ENCODE data around the gene PSMG1.
"Not testable (repeated sequence)": the region's sequence is repeated elsewhere in the genome, so short reads cannot be mapped to it uniquely, and the experiment has no call there.

Gene PSMG1

DNA sequence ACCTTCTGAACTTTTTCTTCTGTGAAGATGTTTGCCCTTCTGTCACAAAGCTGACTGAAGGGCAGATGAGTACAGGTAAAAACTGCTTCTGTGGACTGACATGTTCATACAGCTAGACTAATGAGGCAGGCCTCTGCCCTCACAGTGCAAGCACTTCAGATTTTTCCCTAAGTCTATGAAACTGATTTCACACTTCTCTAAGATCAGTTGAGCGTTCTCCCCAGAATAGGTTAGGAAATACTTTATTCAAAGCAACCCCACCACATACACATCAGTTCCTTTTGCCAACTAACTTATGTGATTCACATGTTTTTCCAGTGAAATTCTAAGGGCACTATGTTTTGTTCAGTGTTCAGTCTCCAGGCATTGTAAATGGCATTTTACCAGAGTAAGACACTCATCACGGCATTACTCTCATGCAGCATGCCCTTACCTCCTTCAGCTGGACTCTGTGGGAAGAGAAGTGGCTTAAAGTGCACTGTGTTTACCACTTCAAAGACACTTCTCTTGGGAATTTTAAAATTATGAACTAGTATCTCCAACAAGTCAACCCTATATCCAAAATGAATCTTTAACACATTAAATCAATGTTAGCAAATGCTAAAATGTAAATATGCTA is 5.4 kb upstream of the PSMG1 start:
- no peak for DNase-seq (ENCODE audit: low read depth in 3 of 3)

DNA sequence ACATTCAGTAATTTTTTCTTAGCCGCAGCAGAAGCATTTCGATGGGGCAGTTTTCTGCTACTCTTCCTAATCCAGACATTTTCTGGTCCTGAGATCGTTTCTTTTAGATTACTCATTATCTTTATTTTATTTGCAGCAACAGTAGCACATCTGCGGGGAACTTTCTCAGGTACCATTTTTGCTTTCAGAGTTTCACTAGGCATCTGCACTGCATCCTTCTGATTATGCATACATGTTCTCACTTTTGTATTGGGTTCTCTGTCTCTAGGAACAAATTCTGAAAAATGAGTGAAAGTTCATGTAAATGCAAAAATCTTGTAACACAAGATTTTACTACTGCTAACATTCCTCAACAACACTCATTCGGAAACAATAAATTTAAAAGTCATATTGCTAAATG is 3.9 kb upstream of the PSMG1 start:
- DNase-seq (ENCODE audit: low read depth in 3 of 3) = no peak

DNA sequence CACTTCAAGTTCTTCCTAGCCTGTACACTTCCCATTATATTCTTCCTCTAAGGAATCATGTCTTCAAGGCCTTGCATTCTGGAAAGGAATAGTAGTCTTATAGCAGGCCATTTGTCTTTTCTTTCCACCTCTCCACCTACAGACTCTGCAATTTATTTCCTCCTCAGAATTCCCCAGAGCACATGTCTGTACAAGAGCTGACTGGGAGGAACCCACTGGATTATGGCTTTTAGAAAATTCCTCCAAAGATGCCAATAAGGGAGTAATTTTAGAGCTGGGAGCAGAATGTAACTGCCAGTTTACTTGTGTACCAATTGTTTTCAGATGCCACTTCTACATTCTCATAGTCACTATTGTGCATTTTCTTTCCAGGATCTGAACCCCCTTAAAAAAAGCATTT is 3.4 kb upstream of the PSMG1 start:
- DNase-seq (ENCODE audit: low read depth in 3 of 3) = no peak

DNA sequence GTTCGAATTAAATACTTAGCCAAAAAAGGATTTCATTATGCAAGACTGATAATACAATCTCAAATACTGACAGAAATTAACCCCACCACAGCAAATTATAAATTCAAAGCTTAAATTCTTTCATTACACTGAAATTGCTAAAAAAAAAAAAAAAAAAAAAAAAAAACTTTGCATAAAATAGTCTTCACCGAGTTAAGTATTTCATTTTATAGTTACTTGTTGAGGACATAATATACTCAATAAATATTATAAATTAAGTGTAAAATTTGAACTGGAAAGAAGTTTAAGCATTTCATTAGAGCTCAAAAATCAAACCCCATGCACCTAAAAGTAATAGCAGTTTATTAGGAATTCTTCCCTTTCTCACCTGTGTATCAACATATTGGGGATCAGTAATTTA is 1.9 kb upstream of the PSMG1 start:
- no peak for DNase-seq (ENCODE audit: low read depth in 3 of 3)

DNA sequence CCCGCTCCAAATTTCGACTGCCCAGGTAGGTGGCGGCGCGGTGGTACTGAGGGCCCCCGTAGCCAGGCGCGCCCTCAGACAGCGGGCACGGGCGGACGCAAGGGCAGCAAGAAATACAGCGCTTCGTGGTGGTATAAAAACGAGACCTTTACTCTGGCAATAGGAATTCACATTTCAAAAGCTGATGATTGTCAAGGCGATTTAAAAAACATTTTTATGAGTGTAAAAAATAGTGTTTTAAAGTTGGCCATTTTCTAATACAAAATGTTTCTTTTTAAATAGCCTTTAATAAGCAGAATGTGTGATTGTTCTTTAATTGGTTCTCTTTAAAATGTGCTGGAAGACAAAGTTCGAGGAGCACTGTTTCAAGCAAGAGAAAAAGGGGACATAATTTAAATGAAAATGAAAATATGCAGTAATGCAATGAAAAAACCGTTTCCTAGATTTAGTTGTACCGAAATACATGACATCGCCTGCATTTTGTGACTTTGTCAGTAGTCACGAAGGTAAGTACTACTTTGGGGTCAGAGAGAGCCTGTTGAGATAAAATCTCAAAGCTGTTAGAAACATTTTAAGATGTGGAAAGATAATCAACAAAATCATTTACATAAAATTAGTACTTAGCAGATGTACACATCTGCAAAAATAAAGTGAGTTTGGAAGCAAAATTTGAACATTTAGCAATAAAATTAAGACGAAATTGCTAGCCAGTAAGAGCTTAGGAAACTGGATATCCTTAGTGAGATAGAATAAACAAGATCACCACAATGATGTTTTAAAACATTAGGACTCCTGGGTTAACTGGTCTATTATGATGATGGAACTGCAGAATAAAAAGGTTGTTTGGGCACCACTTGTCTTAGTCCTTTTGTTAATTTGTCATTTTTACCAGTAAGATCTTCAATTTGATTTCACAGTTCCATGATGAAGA is 1.1 kb upstream of the PSMG1 start:
- no peak for DNase-seq (ENCODE audit: low read depth in 3 of 3)

DNA sequence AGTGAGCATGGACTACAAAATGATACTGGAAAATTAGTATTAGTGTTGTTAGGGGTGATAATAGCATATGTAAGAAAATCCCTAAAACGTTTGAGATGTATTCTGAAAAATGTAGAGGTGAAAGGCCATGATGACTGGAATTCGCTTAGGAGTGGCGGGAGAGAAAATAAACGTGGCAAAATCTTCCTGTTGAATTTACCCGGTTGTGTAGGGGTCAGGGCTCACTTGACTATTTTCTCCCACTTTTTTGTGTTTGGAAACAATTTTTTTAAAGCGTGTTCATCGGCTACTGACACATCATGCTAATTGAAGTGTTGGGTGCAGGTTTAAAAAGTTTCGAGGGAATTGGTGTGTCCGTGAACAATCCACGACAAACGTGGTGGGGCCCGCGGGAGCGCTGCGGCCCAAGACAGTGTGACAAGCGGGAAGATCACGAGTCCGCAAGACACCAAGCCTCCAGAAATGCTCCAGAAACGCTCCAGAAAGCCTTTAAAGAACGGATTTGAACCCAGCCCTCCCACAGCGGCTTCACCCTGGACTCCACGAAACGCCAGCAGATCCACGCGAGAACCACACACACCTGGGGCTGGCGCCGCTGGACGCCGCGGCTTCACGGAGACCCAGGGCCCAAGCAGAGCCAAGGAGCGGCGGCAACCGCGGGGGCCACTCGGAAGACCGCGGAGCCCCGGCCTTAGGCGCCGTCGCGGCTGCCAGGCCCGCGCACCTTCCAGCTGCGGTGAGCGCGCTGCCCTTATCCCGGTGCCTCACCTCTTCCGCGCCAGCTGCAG is 573 bp downstream of the PSMG1 start:
- no peak for DNase-seq (ENCODE audit: low read depth in 3 of 3)

DNA sequence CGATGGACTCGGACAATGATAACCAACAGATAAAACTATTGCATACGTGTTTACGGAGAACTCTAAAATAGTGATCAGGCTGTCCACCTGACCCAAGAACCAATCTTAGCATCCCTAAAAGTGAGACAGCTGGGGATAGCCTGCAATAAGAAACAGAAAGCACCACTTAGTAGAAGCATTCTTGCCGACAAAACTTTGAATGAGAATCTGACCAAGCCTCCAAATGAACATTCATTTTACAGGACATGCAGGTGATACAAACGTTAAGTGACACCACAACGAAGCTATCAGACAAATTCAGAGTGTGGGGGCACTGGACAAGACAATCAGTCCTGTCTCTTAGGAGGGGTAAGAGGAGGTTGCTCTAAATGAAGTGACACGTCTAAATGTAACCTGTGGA is 1.2 kb downstream of the PSMG1 start:
- no peak for DNase-seq (ENCODE audit: low read depth in 3 of 3)

DNA sequence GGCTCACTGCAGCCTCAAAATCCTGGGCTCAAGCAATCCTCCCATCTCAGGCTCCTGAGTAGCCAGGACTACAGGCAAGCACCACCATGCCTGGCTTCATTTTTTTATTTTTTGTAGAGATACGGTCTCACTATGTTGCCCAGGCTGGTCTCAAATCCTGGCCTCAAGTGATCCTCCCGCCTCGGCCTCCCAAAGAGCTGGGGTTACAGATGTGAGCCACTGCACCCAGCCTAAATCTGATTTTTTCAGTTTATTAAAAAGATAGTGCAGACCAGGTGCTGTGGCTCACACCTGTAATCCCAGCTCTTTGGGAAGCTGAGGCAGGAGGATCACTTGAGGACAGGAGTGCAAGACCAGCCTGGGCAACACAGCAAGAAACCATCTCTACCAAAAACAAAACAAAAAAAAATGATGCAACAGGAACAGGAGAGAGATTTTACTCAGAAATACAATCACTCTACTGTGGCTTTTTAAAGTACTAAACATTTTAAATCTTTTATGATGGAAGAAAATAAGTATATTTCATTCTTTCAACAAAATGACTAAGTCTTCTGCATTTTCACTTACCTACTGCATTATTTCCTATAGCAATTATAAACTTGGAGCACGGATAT is 1.9 kb downstream of the PSMG1 start:
- no peak for DNase-seq (ENCODE audit: low read depth in 3 of 3)

DNA sequence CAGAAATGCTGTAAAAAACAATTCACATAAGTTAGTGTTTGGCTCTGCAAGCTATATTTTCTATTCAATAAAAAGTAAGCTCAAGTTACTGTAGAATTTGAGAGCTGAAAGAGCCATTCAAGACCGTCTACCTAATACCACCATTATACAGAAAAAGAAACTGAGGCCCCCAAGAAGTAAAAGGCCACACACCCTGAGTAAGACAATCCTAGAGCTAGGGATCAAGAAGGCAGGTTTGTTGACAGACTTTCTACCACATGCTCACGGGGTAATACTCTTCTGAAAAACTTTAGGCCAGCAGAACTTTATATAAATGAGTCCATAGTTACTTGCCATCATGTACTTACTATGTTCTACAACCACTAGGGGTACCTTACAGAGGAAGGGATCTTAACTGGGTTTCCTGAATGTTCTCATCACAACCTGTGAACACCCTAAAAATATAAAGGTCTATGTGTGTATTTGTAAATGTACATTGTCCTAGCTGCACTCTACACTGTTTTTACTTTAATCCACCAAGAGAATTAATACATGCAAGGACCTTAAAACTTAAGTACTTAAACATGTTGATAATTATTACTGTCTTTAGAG is 2.7 kb downstream of the PSMG1 start:
- DNase-seq (ENCODE audit: low read depth in 3 of 3) = no peak

DNA sequence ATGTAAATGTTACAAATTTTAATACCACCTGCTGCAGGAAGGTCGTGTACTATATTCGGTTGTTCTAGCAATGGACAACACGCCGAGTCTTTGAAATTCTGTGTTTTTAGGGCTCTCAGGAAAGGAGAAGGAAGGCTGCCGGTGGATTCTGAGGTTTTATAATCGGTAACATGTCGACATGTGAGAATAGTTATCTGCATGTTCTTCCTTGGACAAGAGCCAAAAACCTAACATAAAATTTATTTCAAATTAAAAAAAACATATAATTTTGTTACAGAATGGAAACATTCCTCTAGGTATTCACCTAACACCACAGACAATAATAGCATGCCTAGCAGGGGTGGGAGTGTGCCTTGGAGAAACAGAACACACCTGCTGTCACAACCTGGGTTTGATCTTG is 4.8 kb downstream of the PSMG1 start:
- DNase-seq (ENCODE audit: low read depth in 3 of 3) = no peak

DNA sequence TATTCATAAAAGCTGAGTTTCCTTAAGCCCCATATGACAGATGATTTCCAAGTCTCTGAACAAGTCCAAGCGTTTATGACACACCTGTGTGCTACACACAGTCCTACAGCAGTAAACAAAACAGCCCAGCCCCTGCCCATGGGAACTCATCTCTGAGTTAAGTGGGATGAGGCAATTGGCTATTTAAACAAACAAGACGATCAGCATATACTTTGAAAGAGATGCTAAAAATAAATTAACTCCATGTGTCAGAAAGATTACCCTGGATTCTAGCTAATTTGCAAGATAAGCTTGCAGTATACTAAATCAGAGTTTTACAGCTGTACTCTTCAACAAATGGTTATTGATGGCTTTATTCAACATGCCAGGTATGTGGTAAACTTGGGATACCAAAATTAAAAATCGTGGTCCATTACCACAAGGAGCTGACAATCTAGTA is 7.0 kb downstream of the PSMG1 start:
- DNase-seq (ENCODE audit: low read depth in 3 of 3) = no peak

DNA sequence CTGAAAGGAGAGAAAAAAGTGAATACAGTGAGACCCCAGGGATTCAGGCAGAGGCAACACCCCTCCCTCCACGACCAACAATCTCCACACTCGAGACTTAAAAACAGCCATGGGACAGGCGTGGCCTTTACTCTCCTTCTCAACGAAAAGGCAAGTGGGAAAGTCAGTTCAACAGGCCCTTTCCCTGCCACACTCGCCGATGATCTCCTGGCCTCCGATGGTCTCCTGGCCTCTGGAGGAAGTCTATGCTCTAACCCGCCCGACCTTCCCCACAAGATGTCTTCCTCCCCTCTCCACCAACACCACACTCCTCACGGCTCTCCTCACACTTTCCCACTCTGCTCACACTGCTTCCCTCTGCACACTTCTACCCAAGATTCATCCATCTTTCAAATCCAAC is 7.6 kb downstream of the PSMG1 start:
- no peak for DNase-seq (ENCODE audit: low read depth in 3 of 3)

DNA sequence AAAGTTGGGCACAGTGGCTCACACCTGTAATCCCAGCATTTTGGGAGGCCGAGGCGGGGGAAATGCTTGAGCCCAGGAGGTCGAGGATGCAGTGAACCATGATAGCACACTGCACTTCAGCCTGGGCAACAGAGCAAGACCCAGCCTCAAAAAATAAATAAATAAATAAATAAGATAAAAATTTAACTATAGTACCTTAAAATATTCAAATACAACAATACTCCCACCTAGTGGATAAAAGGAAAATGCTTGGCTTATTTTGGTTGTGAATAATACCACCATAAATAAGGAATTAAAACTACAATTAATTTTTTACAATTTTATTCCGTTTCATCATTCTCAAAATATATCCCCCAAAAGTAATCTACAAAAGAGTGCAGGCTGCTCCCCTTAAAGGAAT is 8.1 kb downstream of the PSMG1 start:
- no peak for DNase-seq (ENCODE audit: low read depth in 3 of 3)

DNA sequence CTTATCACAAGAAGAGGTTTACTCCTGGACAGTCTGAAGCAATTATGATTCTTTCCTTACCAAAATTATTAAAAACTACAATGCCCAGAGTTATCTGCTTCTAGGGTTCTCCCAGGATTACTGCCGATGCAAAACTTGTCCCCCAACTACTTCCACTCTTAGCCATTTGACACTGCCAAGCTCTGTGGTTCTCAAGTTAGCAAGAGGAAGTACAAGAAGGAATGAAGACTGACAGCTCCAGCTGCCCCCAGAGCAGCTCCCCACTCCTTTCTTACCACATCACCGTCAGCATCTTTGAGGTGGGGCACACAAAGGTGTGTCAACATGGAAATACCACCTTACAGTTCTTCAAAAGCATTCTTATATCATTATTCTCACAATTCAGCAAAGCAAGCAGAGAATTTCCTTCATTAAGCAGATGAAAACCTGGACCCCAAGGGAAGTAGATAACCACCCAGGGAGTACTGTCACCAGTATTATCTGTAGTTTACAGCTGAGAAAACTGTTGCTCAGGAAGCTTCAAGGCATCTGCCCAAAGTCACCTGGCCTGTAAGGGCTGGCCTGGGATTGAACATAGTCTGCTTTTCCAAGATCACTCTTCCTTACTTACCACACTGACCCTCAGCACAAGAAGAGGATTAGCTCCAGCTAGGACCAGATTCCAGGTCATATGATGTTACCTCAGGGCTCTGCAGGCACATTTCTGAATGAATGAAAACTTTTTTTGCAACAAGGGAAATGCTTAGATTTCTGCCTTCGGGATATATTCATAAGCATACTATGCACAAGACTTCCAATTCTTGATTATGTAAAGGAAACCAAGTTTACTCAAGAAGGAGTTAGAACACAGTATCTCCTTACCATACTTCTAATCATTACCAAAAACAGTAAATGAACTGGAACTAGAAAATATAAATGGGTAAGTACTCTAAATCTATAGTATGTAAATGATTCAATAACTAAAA is 9.3 kb downstream of the PSMG1 start:
- no peak for DNase-seq (ENCODE audit: low read depth in 3 of 3)

DNA sequence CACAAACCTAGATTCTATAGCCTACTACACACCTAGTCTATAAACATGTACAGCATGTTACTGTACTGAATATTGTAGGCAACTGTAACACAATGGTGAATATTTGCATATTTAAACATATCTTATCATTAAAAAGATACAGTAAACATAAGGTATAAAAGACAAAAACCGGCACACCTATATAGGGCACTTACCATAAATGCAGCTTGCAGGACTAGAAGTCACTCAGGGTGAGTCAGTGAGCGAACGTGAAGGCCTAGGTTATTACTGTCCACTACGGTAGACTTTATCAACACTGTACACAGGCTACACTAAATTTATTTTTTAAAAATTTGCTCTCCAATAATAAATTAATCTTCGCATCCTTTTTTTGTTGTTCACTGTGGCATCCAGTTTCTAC is 13.3 kb downstream of the PSMG1 start:
- DNase-seq (ENCODE audit: low read depth in 3 of 3) = no peak

DNA sequence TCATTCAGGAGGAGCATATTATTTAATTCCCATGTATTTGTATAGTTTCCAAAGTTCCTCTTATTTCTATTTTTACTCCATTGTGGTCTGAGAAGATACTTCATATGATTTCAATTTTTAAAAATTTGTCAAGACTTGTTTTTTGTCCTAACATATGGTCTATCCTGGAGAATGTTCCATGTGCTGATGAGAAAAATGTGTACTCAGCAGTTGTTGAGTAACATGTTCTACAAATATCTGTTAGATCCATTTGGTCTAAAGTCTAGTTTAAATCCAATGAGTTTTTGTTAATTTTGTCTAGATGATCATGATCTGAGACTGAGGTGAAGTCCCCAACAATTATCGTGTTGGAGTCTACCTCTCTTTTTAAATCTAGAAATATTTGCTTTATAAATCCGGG is 14.5 kb downstream of the PSMG1 start:
- no peak for DNase-seq (ENCODE audit: low read depth in 3 of 3)

DNA sequence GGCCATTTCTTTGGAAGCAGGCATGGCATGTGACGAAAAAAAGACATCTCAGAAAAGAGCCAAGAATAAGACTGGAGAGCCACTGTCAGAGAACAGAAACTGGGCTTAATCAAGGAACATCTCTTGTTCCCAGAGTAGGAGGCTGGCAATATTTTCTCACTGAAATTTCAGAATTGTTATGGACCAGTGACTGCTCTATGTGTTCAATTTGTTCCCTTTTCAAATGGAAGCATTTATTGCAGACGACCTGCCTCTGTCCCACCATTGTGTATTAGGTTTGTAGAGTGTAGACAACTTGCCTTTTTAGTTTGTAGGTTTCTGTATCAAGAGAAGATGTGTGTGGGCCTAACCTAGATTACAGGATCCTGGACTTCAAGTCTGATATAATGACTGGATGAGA is 18.7 kb downstream of the PSMG1 start:
- no peak for DNase-seq (ENCODE audit: low read depth in 3 of 3)

DNA sequence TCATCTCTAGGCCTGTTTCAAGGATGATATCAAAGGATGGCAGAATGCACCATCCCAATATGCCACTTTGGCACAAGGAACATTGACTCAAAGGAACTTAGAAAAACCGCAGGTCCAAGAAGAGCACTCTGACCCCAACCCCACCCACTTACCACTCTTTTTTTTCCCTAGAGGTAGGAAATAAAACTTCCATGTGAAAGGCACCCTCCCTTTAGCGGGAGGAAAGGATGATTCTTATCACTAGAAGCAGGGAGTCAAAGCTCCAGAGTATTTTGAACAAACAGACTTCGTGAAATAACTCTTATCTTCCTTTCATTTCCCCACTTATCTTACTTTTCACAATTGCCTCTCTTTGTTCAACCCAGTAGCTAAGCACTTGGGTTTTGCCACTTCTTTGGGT is 22.2 kb downstream of the PSMG1 start:
- DNase-seq (ENCODE audit: low read depth in 3 of 3) = no peak

DNA sequence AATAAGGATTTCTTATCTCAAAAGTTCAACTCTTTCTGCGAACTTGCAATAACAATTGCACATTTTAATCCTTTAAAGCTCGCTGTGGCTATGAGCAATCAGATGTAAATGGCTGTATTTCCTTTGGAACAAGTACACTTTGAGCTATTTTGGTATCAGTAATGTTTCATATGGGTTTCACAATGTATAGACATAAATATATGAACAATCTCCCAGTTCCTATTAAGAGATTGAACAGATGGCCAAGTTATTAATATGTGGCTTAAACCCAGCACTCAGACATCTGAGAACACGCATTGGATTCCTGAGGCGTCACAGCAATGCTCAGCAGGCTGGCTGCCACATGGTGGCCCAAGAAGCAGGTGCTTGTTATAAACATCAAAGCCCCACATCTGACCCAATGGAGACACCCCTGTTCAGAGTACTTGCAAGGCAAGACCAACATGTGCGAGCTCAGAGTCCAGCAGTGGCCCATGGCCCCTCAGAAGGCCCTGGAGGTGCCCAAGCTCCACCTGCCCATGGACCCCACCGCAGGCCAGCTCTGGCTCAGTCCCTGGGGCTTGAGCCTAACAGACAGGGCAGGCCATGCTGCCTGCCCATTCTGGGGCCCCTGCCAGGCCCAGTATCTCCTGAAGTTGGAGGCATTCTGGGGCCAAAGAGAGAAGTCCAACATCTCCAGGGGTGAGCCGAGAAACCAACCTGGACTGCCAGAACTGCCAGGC is 23.7 kb downstream of the PSMG1 start:
- DNase-seq (ENCODE audit: low read depth in 3 of 3) = no peak

DNA sequence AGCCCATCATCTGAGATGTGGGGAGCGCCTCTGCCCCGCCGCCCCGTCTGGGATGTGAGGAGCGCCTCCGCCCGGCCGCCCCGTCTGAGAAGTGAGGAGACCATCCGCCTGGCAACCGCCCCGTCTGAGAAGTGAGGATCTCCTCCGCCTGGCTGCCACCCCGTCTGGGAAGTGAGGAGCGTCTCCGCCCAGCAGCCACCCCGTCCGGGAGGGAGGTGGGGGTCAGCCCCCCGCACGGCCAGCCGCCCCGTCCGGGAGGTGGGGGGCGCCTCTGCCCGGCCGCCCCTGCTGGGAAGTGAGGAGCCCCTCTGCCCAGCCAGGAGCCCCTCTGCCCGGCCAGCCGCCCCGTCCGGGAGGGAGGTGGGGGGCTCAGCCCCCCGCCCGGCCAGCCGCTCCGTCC is 26.0 kb downstream of the PSMG1 start:
- not testable (repeated sequence) for DNase-seq (ENCODE audit: low read depth in 3 of 3)
